Liver (tissue), 9 donors: Measurements from ENCODE around the gene FSD1L. TPM values are rescaled to one million over a fixed set of nuclear protein-coding genes. Genes with fewer than 3 reads are reported as not detected.
A peak's percentile ranks its signal among the peaks of the same experiment; 100 is the strongest.

Source experiments
- DNase-seq: peaks from one replicate; pipeline ENCODE4 v3.0.0-alpha.2; 2017; ENCODE audit warnings: low spot score
- H3K27ac ChIP-seq, 2 donors: one replicate each; pipeline ENCODE4 v1.7.0; 2013; ENCODE audit warnings: inconsistent platforms in 2 of 2, low read length in 2 of 2, control low read depth in 1 of 2, low read depth in 1 of 2, mild to moderate bottlenecking in 1 of 2
- H3K27me3 ChIP-seq, 4 donors: one replicate each; pipeline versions ENCODE4 v1.6.1 to v1.7.0; 2013; ENCODE audit warnings: low read length in 3 of 4, inconsistent platforms in 1 of 4, mild to moderate bottlenecking in 1 of 4, moderate library complexity in 1 of 4; ENCODE audit not compliant: control insufficient read depth in 4 of 4, insufficient read depth in 4 of 4
- H3K36me3 ChIP-seq, 4 donors: one replicate each; pipeline versions ENCODE4 v1.6.1 to v1.7.0; 2013; ENCODE audit warnings: low read length in 3 of 4, mild to moderate bottlenecking in 3 of 4, low read depth in 1 of 4, moderate library complexity in 1 of 4; ENCODE audit not compliant: control insufficient read depth in 4 of 4, insufficient read depth in 3 of 4
- H3K4me1 ChIP-seq, 4 donors: one replicate each; pipeline versions ENCODE4 v1.6.1 to v1.7.0; 2013; ENCODE audit warnings: low read length in 3 of 4, mild to moderate bottlenecking in 3 of 4, moderate library complexity in 1 of 4; ENCODE audit not compliant: control insufficient read depth in 4 of 4, insufficient read depth in 4 of 4
- H3K4me3 ChIP-seq, 3 donors: one replicate each; pipeline versions ENCODE4 v1.6.1 to v1.7.0; 2013; ENCODE audit warnings: low read length in 3 of 3, control low read depth in 1 of 3, low read depth in 1 of 3, mild to moderate bottlenecking in 1 of 3
- H3K9ac ChIP-seq, 2 donors: one replicate each; pipeline ENCODE4 v1.7.0; 2013; ENCODE audit warnings: low read length in 2 of 2, mild to moderate bottlenecking in 2 of 2, moderate library complexity in 2 of 2, control low read depth in 1 of 2, low read depth in 1 of 2
- H3K9me3 ChIP-seq, 4 donors: one replicate each; pipeline versions ENCODE4 v1.6.1 to v1.7.0; 2013; ENCODE audit warnings: low read length in 3 of 4; ENCODE audit not compliant: control insufficient read depth in 4 of 4
- CTCF ChIP-seq: fragments of 150-350 bp; IDR thresholded peaks from 2 replicates; pipeline ENCODE4 v1.5.1; 2017; ENCODE audit warnings: improper control_type of control experiment, low read depth, low read length; ENCODE audit not compliant: missing input control
- EGR1 ChIP-seq, 2 donors: IDR thresholded peaks; 2 replicates each; pipeline ENCODE4 v1.6.1; 2016 to 2018; ENCODE audit warnings: antibody characterized with exemption in 2 of 2, low read depth in 2 of 2
- FOXA2 ChIP-seq: IDR thresholded peaks from 2 replicates; pipeline ENCODE4 v1.6.1; 2016; ENCODE audit warnings: antibody characterized with exemption
- GABPA ChIP-seq, 2 donors: IDR thresholded peaks in 1 of 2; conservative IDR thresholded peaks in 1 of 2; 2 replicates each; pipeline ENCODE4 v1.6.1; 2016; ENCODE audit warnings: antibody characterized with exemption in 2 of 2, mild to moderate bottlenecking in 1 of 2, moderate library complexity in 1 of 2
- HNF4A ChIP-seq, 2 donors: conservative IDR thresholded peaks; 2 replicates each; pipeline ENCODE4 v1.6.1; 2016; ENCODE audit warnings: antibody characterized with exemption in 2 of 2, mild to moderate bottlenecking in 2 of 2
- JUND ChIP-seq, 2 donors: IDR thresholded peaks; 2 replicates each; pipeline ENCODE4 v1.6.1; 2016; ENCODE audit warnings: antibody characterized with exemption in 2 of 2
- RAD21 ChIP-seq, 2 donors: IDR thresholded peaks; 2 replicates each; pipeline ENCODE4 v1.6.1; 2016; ENCODE audit warnings: antibody characterized with exemption in 2 of 2, mild to moderate bottlenecking in 2 of 2
- REST ChIP-seq: IDR thresholded peaks from 2 replicates; pipeline ENCODE4 v1.6.1; 2016; ENCODE audit warnings: antibody characterized with exemption, mild to moderate bottlenecking
- RXRA ChIP-seq, 2 donors: IDR thresholded peaks; 2 replicates each; pipeline ENCODE4 v1.6.1; 2017 to 2018; ENCODE audit warnings: antibody characterized with exemption in 2 of 2, mild to moderate bottlenecking in 1 of 2
- ZBTB33 ChIP-seq: IDR thresholded peaks from 2 replicates; pipeline ENCODE4 v1.6.1; 2016; ENCODE audit warnings: antibody characterized with exemption
- WGBS: extraction: QIAGEN DNeasy Blood & Tissue Kit; methylation state at CpG from one replicate; pipeline ENCODE4 v1.1.7; 2013; 5-methylcytosine and 5-hydroxymethylcytosine counted together
- polyA plus RNA-seq, 2 donors: library from polyadenylated mRNA; stranded (reverse) in 1 of 2; unstranded in 1 of 2; fragments of 200-250 nt in 1 of 2; fragments of >200 nt in 1 of 2; fragmentation: Nextera tagmentation in 1 of 2; extraction: Ambion mirVana in 1 of 2; gene quantifications; one replicate each; pipeline versions ENCODE4 v1.2.1 to v1.2.3, GENCODE V29; 2013 to 2015
- total RNA-seq, 2 donors: library from RNA; depleted of rRNA; stranded (reverse); fragments of >200 nt; gene quantifications; one replicate each; pipeline ENCODE4 v1.2.3, GENCODE V29; 2014
- donor health status: healthy.
- donor health status: healthy.
- donor health status: healthy.
- donor health status: healthy.
- donor health status: healthy.

FSD1L gene
- total and polyA plus RNA-seq, 4 donors: 0.38 to 3.6 (median 1.9) TPM

GRCh38 chr9:105425816-105426433 is 21.9 kb upstream of the FSD1L start:
- DNase-seq: no peak

More at GRCh38 chr9:105425816-105426433, 21.9 kb upstream of the FSD1L start:
- H3K27ac ChIP-seq: peak overlapping the region in 1 of 2 donors; percentile 35
- no peak overlapping the region for H3K9ac ChIP-seq
- H3K4me3 ChIP-seq: no peak overlapping the region
- H3K9me3 ChIP-seq: no peaks in the 10 kb centered on the region
- TF ChIP-seq FOXA2 (no peak), GABPA (IDR thresholded peaks at IDR 0.05 in 1 of 2, conservative IDR thresholded peaks at IDR 0.05 in 1 of 2) (no peak), RXRA (IDR thresholded peaks at IDR 0.05) (peak in 1 of 2 donors; percentile 61), ZBTB33 (no peak), CTCF (peak; percentile 55), JUND (IDR thresholded peaks at IDR 0.05) (no peak), RAD21 (IDR thresholded peaks at IDR 0.05) (peak; percentile 82 to 83), REST (no peak), EGR1 (IDR thresholded peaks at IDR 0.05; ENCODE audit: low read depth in 2 of 2) (no peak), HNF4A (conservative IDR thresholded peaks at IDR 0.05) (no peak)
- no peaks in the 10 kb centered on the region for H3K36me3 ChIP-seq
- WGBS: 38% methylated on average over 2 of the region's 2 CpGs
- no peaks in the 10 kb centered on the region for H3K27me3 ChIP-seq
- peaks cover 2 to 9% (median 5%) of the 10 kb centered on the region in 4 donors for H3K4me1 ChIP-seq
